ENCODE measurements around the gene RDM1. TPM values are rescaled to one million over a fixed set of nuclear protein-coding genes. Genes with fewer than 3 reads are reported as not detected.

The RDM1 gene
- total and polyA plus RNA-seq, 8 donors = 0.98 to 5.9 TPM; not detected in 6

GRCh38 chr17:35914354-35914753, 16.2 kb downstream of the RDM1 start:
- Histone ChIP-seq H3K36me3 (no peaks in the 10 kb centered on the region), H3K27me3 (peaks cover 0 to 4% (median 0%) of the 10 kb centered on the region in 3 donors), H3K27ac (no peak overlapping the region), H3K4me1 (no peaks in the 10 kb centered on the region), H3K9me3 (no peaks in the 10 kb centered on the region), H3K4me3 (no peak overlapping the region)
- no peak for TF ChIP-seq EP300 (IDR thresholded peaks at IDR 0.05)
- TF ChIP-seq CTCF (IDR thresholded peaks at IDR 0.05) = no peak
- no peak for TF ChIP-seq POLR2A (IDR thresholded peaks at IDR 0.05)
- TF ChIP-seq POLR2AphosphoS5 (IDR thresholded peaks at IDR 0.05) = no peak
- WGBS, 5 donors = 84 to 100% (median 100%) methylated on average over 1 of the region's 1 CpG
- no peak for DNase-seq
- intact Hi-C loops (cut with DNase I; ENCODE audit: low total_unique reads) = no loop called here

DNA sequence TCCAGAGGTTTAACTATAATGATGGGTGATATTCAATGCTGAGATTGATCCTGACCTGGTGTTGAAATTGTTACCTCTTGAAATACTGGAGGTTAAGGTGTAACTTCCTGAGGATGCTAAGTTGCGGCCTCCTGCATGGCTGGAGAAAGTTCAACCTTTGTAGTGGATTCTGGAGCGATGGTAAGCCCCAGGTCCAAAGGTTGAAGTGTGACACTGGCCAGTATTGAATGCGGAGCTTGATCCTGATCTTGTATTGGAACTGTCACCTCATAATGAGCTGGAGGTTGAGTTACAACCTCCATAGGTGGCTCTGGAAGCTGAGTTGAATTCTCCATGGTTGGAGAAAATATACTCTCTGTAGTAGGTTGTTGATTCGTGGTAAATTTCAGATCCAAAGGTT, 17.0 kb downstream of the RDM1 start:
- H3K4me3 ChIP-seq = no peak overlapping the region
- DNase-seq = no peak

DNA sequence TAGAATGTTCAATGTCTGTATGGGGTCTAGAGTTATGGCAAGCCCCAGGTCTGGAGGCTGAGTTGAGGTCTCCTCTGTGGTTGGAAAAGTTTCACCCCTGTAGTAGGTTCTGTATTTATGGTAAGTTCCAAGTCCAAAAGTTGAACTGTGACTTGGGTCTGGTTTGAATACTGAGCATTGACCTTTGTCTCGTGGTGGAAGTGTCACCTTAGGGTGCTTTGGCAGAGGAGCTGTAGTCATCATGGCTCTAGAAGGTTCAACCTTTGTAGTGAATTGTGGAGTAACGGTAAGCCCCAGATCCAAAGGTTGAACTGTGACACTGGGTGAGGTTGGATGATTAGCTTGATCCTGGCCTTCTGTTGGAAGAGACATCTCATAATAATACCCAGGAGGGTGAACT, 17.6 kb downstream of the RDM1 start:
- DNase-seq = no peak
- intact Hi-C loops (cut with DNase I; ENCODE audit: low total_unique reads) = no loop called here
- no peaks in the 10 kb centered on the region for H3K9me3 ChIP-seq
- no peaks in the 10 kb centered on the region for H3K4me1 ChIP-seq
- H3K4me3 ChIP-seq = no peak overlapping the region
- TF ChIP-seq POLR2AphosphoS5 (IDR thresholded peaks at IDR 0.05) = no peak
- no peak for TF ChIP-seq CTCF (IDR thresholded peaks at IDR 0.05)
- no peak for TF ChIP-seq EP300 (IDR thresholded peaks at IDR 0.05)
- TF ChIP-seq POLR2A (IDR thresholded peaks at IDR 0.05) = no peak
- H3K27me3 ChIP-seq = peaks cover 0 to 4% (median 0%) of the 10 kb centered on the region in 3 donors
- H3K27ac ChIP-seq = no peak overlapping the region
- H3K36me3 ChIP-seq = no peaks in the 10 kb centered on the region
- 71 to 89% (median 86%) methylated on average over 2 of the region's 2 CpGs for WGBS, 5 donors

More for the DNA sequence above, 17.0 kb downstream of the RDM1 start:
- no peak for TF ChIP-seq POLR2A (IDR thresholded peaks at IDR 0.05)
- no peak for TF ChIP-seq POLR2AphosphoS5 (IDR thresholded peaks at IDR 0.05)
- no peak for TF ChIP-seq CTCF (IDR thresholded peaks at IDR 0.05)
- TF ChIP-seq EP300 (IDR thresholded peaks at IDR 0.05) = no peak
- H3K36me3 ChIP-seq = no peaks in the 10 kb centered on the region
- no peaks in the 10 kb centered on the region for H3K9me3 ChIP-seq
- peaks cover 0 to 4% (median 0%) of the 10 kb centered on the region in 3 donors for H3K27me3 ChIP-seq
- 80 to 91% (median 90%) methylated on average over 4 of the region's 4 CpGs for WGBS, 5 donors
- intact Hi-C loops (cut with DNase I; ENCODE audit: low total_unique reads) = no loop called here
- H3K4me1 ChIP-seq = no peaks in the 10 kb centered on the region
- no peak overlapping the region for H3K27ac ChIP-seq

DNA sequence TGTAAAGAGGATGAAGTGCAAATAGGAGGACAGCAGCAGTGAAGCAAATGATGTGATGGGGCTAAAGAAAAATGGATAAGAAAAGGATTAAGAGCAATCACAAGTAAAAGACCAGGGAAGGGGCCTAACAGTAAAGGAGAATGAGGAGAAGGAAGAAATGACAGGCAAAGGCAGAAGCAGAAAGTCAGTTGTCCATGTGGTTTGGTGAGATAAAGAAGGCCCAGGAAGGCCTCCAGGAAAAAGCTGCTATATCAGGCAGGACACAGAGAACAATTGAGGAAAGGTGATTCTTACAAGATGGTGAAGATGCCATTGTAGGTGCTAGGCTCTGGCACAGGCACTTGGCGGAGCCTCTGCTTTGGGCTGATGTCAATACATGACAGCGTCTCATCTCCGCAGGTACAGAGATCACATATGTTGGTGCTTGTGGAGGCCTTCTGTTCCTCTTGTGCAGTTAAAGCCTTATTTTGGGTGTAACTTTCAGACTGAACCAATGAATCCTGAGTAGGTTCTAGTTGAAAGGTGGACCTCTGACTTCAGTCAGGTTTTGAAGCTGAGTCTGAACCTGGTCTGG, 18.1 kb downstream of the RDM1 start:
- Histone ChIP-seq H3K36me3 (no peaks in the 10 kb centered on the region), H3K4me1 (no peaks in the 10 kb centered on the region), H3K4me3 (no peak overlapping the region), H3K27ac (no peak overlapping the region), H3K27me3 (peaks cover 0 to under 1% (median 0%) of the 10 kb centered on the region in 3 donors), H3K9me3 (no peaks in the 10 kb centered on the region)
- intact Hi-C loops (cut with DNase I; ENCODE audit: low total_unique reads) = no loop called here
- DNase-seq = no peak
- WGBS, 5 donors = 92 to 100% (median 97%) methylated on average over 3 of the region's 3 CpGs
- TF ChIP-seq POLR2A (IDR thresholded peaks at IDR 0.05) (no peak), POLR2AphosphoS5 (IDR thresholded peaks at IDR 0.05) (no peak)

DNA sequence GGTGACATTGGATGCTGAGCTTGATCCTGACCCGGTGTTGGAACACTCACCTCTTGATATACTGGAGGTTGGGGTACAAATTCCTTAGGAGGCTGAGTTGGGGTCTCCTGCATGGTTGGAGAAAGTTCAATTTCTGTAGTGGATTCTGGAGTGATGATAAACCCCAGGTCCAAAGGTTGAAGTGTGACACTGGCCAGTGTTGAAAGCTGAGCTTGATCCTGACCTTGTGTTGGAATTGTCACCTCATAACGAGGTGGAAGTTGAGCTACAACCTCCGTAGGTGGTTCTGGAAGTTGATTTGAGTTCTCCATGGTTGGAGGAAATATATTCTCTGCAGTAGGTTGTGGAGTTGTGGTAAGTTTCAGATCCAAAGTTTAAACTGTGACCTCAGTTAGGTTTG, 21.2 kb downstream of the RDM1 start:
- H3K4me1 ChIP-seq = no peaks in the 10 kb centered on the region
- H3K27me3 ChIP-seq = no peaks in the 10 kb centered on the region
- no peaks in the 10 kb centered on the region for H3K9me3 ChIP-seq
- H3K4me3 ChIP-seq = no peak overlapping the region
- no peak overlapping the region for H3K27ac ChIP-seq
- no peaks in the 10 kb centered on the region for H3K36me3 ChIP-seq
- intact Hi-C loops (cut with DNase I; ENCODE audit: low total_unique reads) = no loop called here
- WGBS, 5 donors = 74 to 90% (median 80%) methylated on average over 3 of the region's 3 CpGs
- TF ChIP-seq POLR2A (IDR thresholded peaks at IDR 0.05) = no peak
- no peak for TF ChIP-seq CTCF (IDR thresholded peaks at IDR 0.05)
- no peak for TF ChIP-seq EP300 (IDR thresholded peaks at IDR 0.05)
- TF ChIP-seq POLR2AphosphoS5 (IDR thresholded peaks at IDR 0.05) = no peak
- no peak for DNase-seq

All from stomach (tissue), 9 donors.